ENCODE measurements around the gene CDK6. TPM values are rescaled to one million over a fixed set of nuclear protein-coding genes. Genes with fewer than 3 reads are reported as not detected.

CDK6 gene
- total RNA-seq, 1 donor = 36.0 TPM

- no peak overlapping the region for H3K4me3 ChIP-seq (ENCODE audit: low read depth, low read length)
- TF ChIP-seq CTCF (IDR thresholded peaks at IDR 0.05; ENCODE audit: insufficient read depth, low read length) = no peak
- no peak for DNase-seq (ENCODE audit: low read depth)
These were observed 20.1 kb upstream of the CDK6 start for GRCh38 chr7:92856436-92856835.

DNA sequence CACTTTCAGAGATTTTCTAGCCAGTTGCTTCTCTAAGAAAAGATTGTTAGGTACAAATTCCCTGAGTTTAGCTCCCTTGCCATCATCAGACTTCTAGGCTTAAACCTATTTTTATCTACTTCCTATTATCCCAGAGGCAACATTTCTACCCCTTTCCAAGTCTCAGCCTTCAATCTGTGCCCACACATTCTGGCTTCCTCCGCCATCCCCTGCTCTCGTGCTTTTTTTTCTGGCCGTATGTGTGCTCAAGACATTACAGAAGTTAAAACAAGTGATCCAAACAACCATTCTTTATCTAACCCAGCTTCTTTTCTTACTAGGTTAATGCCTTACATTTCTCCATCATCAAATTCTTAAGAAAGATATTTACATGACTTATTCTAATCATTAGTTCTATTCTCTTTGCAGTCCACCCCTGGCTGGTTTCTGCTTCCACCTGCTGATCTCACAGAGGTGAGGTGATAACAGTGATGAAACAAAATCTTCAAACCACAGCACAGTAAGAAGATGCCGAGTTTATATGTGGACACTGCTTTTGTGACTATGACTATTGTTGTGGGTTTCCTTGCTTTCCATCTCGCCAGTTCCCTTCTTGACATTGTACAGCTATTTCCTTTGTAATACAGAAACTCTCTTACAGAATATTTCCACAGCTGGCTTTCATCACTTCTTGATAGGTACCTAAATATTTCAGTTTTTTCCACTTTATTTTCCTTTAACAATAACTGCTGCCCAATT lies 18.3 kb upstream of the CDK6 start:
- no peak overlapping the region for H3K4me3 ChIP-seq (ENCODE audit: low read depth, low read length)
- TF ChIP-seq CTCF (IDR thresholded peaks at IDR 0.05; ENCODE audit: insufficient read depth, low read length) = no peak
- peak; percentile 31 for DNase-seq (ENCODE audit: low read depth)

- no peak for DNase-seq (ENCODE audit: low read depth)
- no peak for TF ChIP-seq CTCF (IDR thresholded peaks at IDR 0.05; ENCODE audit: insufficient read depth, low read length)
- no peak overlapping the region for H3K4me3 ChIP-seq (ENCODE audit: low read depth, low read length)
These were observed 15.4 kb upstream of the CDK6 start for GRCh38 chr7:92851732-92852131.

DNA sequence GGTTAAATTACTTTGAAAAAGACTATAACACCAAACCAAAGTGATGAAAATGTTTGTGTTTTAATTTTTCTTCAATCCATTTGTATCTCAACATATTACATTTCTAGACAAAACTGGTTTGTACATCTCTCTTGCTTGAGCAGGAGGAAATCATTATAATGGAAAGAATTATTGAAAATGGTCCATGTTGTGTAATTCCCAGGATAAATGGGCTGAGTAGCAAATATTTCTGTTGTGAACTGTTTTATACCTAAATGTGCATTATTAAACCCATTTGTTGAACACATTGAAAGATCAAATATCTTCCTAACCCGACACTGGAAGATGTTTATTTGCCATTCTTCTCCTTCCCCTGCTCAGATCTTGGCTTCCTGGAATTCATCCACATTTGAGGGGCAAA lies 14.1 kb upstream of the CDK6 start:
- no peak for DNase-seq (ENCODE audit: low read depth)
- H3K4me3 ChIP-seq (ENCODE audit: low read depth, low read length) = no peak overlapping the region
- TF ChIP-seq CTCF (IDR thresholded peaks at IDR 0.05; ENCODE audit: insufficient read depth, low read length) = no peak

- DNase-seq (ENCODE audit: low read depth) = no peak
- TF ChIP-seq CTCF (IDR thresholded peaks at IDR 0.05; ENCODE audit: insufficient read depth, low read length) = no peak
- no peak overlapping the region for H3K4me3 ChIP-seq (ENCODE audit: low read depth, low read length)
These were observed 12.9 kb upstream of the CDK6 start for GRCh38 chr7:92849322-92849721.

DNA sequence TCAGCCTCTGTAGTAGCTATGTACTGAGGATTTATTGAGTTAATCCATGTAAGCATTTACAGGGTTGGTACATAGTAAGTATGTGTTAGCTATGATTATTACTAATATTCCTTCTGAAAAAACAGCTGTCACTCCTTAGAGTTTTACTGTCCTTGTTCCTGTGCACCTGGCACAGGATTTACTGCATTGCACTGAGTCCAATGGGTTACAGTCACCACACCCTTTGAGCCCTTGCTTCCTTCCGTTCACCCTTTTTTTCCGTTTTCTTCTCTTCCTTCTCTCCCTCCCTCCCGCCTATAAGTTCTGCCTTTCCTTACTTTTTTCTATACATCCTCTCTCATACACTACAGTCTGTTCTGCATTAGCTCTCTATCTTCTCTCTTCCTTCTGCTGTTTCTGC lies 12.5 kb upstream of the CDK6 start:
- no peak for TF ChIP-seq CTCF (IDR thresholded peaks at IDR 0.05; ENCODE audit: insufficient read depth, low read length)
- no peak for DNase-seq (ENCODE audit: low read depth)
- H3K4me3 ChIP-seq (ENCODE audit: low read depth, low read length) = no peak overlapping the region

DNA sequence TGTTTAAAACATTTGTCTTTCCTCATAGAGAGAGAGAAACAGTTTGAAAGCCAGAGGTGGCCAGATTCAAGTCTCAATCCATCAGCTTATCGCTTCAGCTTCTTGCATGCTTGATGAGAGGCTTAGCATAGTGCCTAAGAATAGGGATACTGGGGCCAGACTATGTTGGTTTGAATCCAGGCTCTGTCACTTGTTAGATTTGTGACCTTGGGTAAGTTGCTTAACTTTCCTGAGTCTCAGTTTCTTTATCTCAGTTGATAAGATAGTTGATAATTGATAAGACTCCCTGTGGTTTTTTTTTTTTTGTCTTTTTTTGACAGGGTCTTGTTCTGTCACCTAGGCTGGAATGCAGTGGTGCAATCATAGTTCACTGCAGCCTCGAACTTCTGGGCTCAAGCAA lies 12.1 kb upstream of the CDK6 start:
- no peak for TF ChIP-seq CTCF (IDR thresholded peaks at IDR 0.05; ENCODE audit: insufficient read depth, low read length)
- no peak for DNase-seq (ENCODE audit: low read depth)
- no peak overlapping the region for H3K4me3 ChIP-seq (ENCODE audit: low read depth, low read length)
